RPMI7951 (cell line): ENCODE results near the gene SYF2. TPM values are rescaled to one million over a fixed set of nuclear protein-coding genes. Genes with fewer than 3 reads are reported as not detected.
"Not testable (repeated sequence)": the region's sequence is repeated elsewhere in the genome, so short reads cannot be mapped to it uniquely, and the experiment has no call there.

ENCODE experiments used
- DNase-seq: peaks from one replicate; pipeline ENCODE4 v3.0.0-alpha.2; 2012; ENCODE audit warnings: low read depth
- total RNA-seq: library from RNA; depleted of rRNA; stranded (reverse); fragments of >200 nt; shearing (Covaris generic); gene quantifications from 2 replicates; pipeline ENCODE4 v1.2.3, GENCODE V29; 2014

The SYF2 gene
- total RNA-seq, 1 experiment from 2014 or later, result 66.8 TPM

GRCh38 chr1:25208092-25208491, 24.2 kb downstream of the SYF2 start:
- no peak for DNase-seq

DNA sequence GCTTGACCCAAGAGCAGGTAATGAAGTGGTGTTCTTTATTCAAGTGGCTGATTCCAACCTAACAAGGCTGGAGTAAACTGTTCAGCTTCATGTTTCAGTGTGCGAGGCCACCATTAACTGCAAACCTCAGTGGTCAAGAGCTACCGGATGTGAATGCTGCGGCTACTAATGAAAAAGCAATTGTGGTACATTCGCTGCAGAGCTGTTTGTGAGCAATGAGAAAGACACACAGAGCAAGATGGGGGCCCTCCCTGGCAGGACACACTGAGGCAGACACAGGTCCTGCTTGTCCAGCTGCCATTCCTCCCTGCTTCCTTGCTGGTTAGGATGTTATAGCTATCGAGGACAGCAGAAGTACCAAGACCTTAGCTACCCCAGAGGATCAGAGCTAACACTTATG, 26.1 kb downstream of the SYF2 start:
- DNase-seq, result no peak

GRCh38 chr1:25205786-25206185, 26.5 kb downstream of the SYF2 start:
- no peak for DNase-seq

DNA sequence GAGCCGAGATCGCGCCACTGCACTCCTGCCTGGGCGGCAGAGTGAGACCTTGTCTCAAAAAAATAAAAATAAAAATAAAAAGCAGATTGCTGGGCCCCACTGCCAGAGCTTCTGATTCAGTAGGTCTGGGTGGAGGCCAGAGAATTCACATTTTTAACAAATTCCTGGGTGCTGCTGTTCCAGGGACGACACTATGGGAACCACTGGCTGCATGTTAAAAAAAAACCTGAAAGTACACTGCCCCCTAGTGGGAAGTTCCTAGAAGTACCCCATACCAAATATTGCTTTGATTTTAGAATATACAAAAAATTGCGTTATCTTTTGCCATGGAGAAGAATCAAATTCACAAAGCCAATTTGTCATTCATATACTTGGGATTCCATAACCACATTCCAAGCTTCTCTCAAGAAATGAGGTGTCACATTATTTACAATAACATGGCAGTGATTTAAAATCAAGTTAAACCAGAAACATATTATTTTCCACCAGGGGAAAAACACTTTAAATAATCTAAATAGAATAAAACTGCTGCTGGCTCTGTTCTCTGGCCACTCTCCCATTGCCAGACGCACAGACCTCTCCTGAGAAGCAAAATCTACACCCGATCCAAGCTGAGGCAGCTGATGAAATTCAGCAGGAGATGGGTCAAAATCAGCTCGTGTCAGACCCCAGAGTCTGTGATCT, 27.4 kb downstream of the SYF2 start:
- peak; percentile 53 for DNase-seq

GRCh38 chr1:25201006-25201405, 31.3 kb downstream of the SYF2 start:
- DNase-seq, result no peak

DNA sequence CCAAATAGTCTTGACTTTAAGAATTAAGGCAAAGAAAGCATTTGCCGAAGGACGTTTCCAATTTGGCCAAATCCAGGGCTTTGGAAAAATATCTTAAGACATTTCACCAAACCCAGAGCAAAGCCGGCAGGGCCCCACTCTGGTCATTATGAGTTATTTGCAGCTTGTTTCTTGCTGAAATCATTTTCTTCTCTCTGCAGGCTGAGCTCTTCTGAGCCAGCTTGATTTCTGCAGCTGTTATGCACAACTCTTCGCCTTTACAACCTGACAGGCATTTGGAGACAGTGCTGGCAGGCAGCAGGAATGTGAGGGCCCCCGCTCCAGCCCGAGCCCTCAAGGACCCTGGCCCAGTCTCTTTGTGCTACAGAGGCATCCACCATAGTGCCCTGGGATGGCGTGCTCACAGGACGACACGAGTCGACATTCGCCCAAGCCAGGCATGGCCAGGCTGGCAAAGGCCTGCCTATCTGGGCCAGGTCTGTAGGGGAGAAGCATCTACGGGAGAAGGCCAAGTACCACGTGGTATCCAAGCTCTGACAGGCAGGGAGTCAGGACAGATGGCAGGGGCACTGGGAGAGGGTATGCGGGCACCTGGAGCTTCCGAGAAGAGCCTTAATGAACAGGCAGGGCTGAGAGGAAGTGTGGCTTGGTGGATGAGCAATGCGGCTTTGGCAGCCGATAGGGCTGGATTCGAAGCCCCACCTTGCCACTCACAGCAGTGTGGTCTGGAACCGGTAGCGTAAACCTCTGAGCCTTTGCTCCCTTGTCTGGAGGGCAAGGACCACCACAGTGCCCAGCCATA, 32.3 kb downstream of the SYF2 start:
- DNase-seq, result no peak

- DNase-seq, result peak; percentile 46
Observed at GRCh38 chr1:25198663-25199252, 33.5 kb downstream of the SYF2 start.

GRCh38 chr1:25197982-25198662, 34.2 kb downstream of the SYF2 start:
- peak; percentile 22 for DNase-seq

- DNase-seq, result no peak
Observed at GRCh38 chr1:25197235-25197975, 34.9 kb downstream of the SYF2 start.

DNA sequence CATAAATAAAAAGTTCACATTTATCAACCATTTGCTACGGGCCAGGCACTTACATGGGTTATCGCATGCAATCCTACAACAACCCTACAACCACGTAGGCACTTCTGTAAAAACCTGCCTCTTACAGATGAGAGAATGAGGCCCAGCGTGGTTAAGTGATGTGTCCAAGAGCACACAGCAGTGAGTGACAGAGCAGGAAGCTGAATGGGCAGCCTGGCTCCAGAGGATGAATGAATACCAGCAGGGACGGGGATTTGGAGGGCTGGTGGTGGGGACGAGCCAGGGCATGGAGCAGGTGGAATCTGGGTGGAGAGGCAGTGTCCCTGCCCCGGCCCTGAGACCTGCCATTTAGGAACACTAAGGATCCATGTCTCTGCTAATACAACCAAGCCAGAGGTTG, 35.5 kb downstream of the SYF2 start:
- DNase-seq, result no peak

- DNase-seq, result no peak
Observed at GRCh38 chr1:25195835-25196234, 36.5 kb downstream of the SYF2 start.

DNA sequence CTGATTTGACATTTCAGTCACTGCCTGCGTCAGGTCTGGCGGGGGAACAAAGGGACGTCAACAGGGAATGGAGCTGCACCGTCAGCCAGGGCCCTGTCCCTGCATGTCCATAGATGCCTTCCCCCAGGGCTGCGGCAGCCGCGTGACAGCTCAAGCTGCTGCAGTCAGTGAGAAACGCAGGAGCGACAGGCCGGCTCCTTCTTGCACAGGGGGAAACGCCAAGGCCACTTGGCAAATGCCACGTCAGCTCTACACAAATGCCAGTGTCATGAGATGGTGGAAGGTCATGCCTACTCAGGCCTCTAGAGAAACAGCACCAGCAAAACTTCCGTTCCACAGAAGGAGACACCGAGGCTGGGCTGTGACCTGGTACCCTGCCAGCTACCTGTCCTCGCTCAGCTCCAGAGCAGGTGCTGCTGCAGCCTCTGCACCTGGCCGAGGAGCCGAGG, 37.7 kb downstream of the SYF2 start:
- no peak for DNase-seq

DNA sequence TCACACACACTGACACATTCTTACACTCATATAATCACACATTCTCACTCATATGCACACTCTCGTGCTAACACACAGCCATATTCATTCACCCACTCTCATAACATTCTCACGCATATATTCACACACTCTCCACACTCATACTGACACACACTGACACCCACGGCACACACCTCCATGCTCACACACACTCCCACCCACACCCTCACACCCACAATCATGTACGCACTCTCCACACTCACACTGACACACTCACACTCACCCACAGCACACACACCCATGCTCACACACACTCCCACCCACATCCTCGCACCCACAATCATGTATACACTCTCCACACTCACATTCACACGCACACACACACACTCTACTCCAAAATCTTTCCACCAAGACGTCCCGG, 38.2 kb downstream of the SYF2 start:
- no peak for DNase-seq

DNA sequence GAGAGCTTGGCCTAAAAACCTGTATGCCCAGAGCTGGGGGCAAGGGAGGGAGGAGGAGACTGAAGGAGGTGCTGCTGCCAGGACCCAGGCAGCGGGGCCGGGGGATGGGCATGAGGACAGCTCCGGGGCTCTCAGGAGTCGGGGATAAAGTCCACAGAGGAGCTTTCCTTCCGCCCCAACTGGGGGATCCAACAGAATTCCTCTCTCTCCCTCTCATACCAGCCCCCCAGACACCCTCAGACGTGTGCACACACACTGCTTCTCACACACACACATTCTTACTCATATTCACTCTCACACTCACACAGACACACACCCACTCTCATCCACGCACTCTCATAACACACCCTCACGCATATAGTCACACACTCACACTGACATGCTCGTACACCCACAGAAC, 39.1 kb downstream of the SYF2 start:
- DNase-seq, result no peak

- no peak for DNase-seq
Observed at GRCh38 chr1:25192154-25192553, 40.1 kb downstream of the SYF2 start.

DNA sequence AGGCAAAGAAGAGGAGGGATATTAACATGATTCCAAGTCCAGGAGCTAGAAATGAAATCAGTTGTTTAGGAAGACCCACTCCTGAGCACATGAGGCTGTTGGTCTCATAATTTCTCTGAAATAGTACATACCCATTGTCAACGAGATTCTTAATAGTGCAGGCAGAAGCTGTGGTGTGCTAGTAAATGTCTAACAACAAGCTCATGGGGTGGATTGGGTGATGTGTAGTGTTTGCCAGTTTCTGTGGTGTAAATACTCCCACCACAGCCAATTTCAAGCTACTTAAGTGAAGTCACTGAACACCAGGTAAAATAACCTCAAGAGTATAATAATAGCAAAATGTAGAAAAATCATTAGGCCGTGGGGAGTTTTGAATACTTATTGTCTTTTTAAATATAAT, 42.0 kb downstream of the SYF2 start:
- no peak for DNase-seq

- not testable (repeated sequence) for DNase-seq
Observed at GRCh38 chr1:25187904-25188303, 44.4 kb downstream of the SYF2 start.

GRCh38 chr1:25187077-25187476, 45.2 kb downstream of the SYF2 start:
- no peak for DNase-seq

DNA sequence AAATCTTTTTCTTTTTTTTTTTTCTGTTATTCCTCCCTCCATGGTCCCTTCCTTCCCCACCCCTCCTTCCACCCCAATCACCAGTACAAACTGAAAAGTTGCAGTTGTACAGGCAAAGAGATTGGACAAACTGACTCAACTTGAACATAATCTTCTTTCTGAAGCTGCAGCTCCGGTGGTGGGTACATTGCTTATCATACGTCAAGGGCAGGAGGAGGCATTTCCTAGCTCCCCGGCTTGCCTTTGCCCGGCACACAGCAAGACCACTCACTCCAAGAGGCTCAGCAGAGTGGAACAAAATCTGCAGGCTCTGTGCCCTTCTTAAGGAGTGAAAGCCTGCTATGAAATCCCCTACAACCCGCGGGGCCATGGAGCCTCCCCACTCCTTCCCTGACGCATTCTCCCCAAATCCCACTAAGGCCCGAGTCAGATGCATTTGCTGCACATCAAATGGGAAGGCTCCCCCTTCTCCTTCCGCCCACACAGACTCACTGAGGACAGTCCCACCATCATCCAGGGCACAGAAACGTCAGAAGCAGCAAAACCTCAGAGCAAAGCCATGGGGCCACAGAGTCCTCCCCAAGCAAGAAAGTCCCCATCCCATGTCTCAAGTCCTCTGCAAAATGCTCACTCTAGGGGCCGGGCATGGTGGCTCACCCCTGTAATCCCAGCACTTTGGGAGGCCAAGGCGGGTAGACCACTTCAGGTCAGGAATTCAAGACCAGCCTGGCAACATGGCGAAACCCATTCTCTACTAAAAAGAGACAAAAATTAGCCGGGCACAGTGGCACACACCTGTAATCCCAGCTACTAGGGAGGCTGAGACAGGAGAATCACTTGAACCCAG, 45.9 kb downstream of the SYF2 start:
- no peak for DNase-seq

- DNase-seq, result no peak
Observed at GRCh38 chr1:25185409-25186160, 46.7 kb downstream of the SYF2 start.
